H54 (cell line): Measurements from ENCODE around the gene CD74.

Experiments used
- DNase-seq: peaks from one replicate; pipeline ENCODE4 v3.0.0; 2011; ENCODE audit warnings: low spot score, mixed read lengths; ENCODE audit not compliant: insufficient read length
- FAIRE-seq: peaks from 3 replicates; lab custom pipeline; 2011; peaks lifted over from hg19 to GRCh38; lab: Jason Lieb, UNC
- POLR2A ChIP-seq: IDR thresholded peaks from 2 replicates; pipeline ENCODE4 v1.6.1; 2011; ENCODE audit warnings: low read depth, mild to moderate bottlenecking, low read length

Gene CD74

DNA sequence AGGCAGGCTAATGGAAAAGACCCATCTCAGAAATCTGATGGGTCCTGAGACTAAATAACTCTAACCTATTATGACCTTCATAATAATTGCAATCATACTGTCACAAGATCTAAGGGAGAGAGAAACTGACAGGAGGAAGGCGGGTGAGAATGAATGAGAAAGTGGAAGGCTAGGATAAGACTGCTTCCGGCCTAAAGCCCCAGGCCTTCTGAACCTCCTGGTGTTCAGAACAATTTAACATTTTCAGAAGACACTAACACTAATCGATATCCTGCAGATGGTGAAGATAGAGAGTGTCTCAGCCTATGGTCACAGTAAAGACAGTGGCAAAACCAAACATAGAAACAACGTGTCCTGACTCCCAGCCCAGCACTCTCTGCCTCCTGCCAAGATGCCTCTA is 35.6 kb upstream of the CD74 start:
- DNase-seq, result no peak
- FAIRE-seq, result no peak
- no peak for TF ChIP-seq POLR2A

DNA sequence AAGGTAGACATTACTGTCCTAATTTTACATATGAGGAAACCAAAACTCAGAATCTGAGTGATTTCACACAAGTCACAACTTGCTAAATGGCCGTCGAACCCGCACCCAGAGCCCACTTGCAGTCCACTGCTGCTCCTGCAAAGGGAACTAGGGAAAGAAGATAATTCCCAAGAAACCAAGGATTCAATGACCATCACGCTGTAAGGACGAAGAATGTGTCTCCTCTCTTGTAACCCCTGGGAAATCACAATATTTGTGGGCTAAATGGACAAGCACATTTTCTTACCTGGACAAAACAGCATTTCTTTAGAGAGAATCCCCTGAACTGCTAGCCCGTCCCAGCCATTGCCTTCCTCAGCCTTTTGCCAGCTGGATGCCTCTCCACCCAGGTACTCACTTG is 34.5 kb upstream of the CD74 start:
- FAIRE-seq (no peak), DNase-seq (no peak)
- TF ChIP-seq POLR2A, result no peak

DNA sequence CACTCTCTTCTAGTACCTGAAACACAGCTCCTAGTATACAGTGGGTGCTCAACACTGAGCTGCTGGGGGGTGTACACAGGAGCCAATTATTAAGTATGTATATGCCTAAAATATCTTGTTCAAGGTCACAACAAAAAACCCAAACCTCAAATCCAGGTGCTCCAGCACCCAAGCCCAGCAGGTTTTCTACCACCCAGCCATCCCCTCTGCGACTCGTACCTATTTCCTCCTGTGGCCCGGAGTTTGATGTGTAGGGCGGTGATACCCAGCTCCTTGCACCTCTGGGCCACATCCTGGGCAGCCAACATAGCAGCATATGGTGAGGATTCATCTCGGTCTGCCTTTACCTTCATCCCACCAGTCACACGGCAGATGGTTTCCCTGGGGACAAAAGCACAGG is 33.9 kb upstream of the CD74 start:
- no peak for DNase-seq

DNA sequence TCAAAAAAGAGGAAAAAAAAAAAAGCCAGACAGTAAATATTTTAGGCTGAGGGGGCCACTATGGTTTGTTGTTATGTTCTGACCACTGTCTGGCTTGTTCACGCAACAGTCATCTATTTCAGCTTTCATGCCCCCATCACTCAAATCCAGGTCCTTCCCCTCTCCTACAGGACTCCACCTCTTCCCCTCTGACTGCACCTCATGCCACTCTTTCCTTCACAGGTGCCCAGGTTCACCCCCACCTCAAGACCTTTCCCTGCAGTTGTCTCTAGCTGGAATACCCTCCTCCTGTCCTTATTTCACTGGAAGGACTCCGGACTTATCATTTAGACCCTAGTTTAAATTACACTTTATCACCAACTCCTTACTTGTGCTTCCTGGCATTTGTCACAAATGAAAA is 33.4 kb upstream of the CD74 start:
- FAIRE-seq (no peak), DNase-seq (no peak)
- TF ChIP-seq POLR2A, result no peak

More for the DNA sequence above, 33.9 kb upstream of the CD74 start:
- no peak for TF ChIP-seq POLR2A
- FAIRE-seq, result no peak

DNA sequence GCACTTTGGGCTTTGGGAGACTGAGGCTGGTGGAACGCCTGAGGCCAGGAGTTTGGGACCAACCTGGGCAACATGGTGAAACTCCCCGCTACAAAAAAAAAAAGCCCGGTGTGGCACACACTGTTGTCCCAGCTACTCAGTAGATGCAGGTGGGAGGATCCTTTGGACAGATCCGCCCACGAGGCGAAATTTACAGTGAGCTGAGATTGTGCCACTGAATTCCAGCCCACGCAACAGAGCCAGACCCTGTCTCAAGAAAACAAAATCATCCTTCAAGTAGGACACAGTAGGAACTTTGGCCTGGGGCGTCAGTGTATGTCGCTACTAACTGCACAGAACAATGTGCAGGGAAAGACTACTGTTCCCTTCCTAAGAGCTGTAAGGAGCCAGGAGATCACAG is 32.1 kb upstream of the CD74 start:
- TF ChIP-seq POLR2A, result no peak
- DNase-seq, result no peak
- no peak for FAIRE-seq

DNA sequence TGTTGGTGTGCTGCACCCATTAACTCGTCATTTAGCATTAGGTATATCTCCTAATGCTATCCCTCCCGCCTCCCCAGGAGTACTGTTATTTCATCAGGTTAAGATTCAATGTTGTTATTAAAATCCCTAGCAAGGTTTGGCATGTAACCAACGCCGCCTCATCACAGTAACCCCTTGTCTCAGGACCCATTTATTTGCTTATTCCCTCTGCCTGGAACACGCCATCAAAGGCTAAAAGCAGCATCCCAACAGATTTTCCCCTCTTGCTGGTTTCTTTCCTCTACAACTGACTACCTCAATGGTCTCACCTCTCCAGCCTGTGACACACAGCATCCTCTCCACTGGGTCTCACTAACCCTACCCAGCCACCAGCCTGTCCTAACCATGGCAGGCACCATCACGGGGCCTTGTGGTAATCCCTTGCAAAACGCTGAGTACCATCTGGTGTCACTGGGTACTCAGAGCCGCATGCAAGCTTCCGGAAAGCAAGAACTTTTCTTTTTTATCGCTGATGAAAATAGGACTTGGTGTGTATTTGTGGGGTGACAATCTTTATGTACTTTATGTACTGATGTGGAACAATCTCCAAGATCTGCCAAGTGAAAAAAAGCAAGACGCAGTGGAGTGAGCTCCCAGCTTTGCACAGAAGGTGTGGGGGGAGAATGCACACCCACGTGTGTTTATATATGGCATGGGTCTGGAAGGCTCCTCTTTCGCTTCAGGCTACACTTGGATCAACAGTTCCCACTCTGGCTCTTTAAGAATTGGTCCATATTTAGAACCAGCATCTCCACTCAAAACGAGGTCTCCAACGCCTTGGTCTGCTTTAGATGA is 30.7 kb upstream of the CD74 start:
- TF ChIP-seq POLR2A, result no peak
- DNase-seq (no peak), FAIRE-seq (no peak)

DNA sequence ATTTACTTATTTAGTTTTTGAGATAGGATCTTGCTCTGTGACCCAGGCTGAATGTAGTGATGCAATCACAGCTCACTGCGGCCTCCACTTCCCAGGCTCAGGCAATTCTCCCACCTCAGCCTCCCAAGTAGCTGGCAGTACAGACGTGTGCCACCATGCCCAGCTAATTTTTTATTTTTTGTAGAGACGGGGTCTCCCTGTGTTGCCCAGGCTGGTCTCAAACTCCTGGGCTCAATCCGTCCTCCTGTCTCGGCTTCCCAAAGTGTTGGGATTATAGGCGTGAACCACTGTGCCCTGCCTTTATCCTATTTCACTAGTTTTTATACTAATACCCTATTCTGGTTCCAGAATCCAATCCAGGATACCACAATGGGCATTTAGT is 30.0 kb upstream of the CD74 start:
- DNase-seq (no peak), FAIRE-seq (no peak)
- no peak for TF ChIP-seq POLR2A

DNA sequence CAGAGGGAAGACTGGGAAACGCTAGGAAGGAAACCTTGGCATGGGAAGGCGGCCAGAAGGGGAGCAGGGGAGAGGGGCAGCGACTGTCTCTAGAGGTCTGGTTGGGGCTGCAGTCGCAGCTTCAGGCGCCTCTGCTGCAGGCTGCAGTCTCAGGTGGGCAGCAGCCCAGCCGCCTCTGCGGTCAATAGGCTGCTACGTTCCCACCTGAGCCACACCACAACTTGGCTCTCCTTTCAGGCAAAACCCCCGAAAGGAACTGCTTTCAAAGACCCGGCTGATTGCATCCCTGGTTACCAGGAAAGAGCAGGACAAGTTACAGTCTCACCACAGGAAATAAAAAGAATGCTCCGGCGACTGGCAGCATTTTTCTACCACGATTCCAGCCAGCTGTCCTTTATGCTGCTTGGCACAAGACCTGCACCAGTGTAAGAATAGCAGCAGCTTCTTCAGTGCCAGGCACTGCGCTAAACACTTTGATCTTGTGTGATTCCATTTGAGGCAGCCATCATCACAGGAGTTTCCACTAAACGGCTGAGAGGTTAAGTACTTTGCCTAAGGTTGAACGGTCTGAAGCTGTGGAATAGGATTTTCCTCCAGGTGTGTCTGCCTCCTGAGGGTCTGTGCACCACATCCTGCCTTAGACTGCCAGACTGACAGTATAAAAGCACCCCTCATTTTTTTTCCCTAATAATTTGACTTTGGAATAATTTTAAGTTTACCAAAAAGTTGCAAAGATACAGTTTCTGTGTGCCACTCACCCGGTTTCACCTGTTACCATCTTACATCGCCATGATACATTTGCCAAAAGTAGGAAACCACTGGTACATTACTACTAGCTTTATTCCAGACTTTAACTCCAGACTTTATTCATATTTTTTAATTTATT is 29.3 kb upstream of the CD74 start:
- no peak for FAIRE-seq
- no peak for TF ChIP-seq POLR2A

DNA sequence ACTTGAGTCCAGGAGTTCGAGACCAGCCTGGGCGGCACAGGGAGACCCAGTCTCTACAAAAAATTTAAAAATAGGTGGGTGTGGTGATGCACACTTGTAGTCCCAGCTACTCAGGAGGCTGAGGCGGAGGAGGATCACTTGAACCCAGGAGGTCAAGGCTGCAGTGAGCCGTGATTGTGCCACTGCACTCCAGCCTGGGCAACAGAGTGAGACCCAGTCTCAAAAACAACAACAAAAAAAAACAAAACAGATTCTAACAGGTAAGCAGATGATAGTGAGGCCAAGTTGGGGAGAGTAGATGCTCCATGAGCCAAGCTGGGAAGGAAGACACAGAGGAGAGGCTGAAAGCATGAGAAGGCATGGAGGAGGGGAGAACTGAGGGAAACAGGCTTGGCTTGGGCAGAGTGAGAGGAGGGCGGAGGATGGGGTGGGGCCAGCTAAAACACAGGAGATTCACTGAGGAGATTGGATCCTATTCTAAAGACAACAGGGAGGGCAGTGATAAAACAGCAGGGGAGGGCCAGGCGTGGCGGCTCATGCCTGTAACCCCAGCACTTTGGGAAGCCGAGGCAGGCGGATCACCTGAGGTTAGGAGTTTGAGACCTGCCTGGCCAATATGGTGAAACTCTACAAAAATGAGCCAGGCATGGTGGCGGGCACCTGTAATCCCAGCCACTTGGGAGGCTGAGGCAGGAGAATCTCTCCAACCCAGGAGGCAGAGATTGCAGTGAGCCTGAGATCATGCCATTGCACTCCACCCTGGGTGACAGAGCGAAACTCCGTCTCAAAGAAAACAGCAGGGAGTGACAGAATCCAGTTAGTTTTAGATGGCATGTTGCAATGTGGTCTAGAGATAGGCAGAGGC is 28.5 kb upstream of the CD74 start:
- DNase-seq (no peak), FAIRE-seq (no peak)
- TF ChIP-seq POLR2A, result no peak

More for the DNA sequence above, 29.3 kb upstream of the CD74 start:
- DNase-seq, result no peak

DNA sequence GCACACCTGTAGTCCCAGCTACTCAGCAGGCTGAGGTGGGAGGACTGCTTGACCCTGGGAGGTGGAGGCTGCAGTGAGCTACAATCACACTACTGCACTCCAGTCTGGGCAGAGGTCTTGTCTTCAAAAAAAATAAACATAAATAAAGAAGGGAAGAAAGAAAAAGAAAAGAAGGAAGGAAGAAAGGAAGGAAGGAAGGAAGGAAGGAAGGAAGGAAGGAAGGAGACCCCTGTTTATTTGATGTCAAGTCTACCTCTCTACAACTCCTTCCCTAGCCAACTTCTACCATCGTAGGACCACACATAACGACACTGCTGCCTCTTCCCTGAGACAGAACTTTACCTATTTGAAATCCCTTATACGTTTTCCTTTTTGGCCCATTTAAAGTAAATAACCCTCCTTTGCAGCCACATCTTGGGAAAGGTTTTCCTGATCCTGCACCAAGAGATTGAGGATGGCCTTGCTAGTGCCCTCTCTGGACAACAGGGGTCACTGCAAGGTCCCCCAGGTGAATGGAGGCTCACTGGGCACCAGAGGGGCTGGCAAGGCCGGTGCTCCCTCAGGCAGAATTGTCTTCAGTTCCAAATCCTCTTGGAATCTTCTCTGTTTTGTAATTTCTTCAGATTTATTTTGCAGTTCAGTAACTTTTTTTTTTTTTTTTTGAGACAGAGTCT is 26.3 kb upstream of the CD74 start:
- TF ChIP-seq POLR2A, result no peak
- peak; percentile 50 for DNase-seq
- no peak for FAIRE-seq

DNA sequence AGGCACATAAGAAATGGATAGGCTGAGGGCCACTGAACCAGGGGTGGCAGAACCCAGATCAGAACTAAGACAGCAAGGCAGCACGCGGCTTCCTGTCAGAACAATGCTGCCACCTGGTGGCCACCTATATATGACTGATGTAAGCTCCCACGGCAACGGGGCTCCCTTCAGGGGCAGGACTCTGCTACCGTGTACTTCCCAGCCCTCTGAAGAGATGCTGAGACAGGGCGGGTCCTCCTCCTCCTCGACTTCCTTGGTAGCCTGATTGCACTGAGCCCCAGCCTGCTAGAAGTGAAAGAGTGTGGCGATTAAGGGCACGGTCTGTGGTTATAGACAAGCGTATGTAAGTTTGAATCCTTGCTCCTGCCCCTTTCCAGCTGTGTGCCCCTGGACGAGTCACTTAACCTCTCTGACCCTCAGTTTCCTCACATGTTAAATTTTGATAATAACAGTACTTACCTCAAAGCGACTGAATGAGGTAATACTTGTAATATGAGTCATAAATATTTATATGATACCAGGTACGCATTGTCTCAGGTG is 23.5 kb upstream of the CD74 start:
- DNase-seq, result peak; percentile 83
- no peak for FAIRE-seq
- TF ChIP-seq POLR2A, result no peak

DNA sequence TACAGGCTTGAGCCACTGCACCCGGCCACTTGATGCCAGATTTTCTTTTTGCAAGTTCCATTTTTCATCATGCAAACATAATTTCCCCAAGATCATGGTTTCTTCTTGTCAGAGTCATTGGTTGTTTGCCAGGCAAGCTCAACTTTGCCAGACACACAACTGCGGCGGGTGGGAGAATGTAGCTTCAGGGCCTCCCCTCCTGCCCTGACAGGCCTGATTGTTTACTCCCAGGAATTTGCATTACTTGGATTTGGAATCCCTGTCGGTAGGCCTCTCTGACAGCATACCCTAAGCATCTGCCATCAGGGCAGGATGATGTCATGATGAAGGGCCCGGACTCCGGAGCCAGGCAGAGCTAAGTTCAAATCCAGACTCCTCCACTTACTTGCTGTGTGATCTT is 21.8 kb upstream of the CD74 start:
- DNase-seq (peak; percentile 78), FAIRE-seq (no peak)
- TF ChIP-seq POLR2A, result no peak

DNA sequence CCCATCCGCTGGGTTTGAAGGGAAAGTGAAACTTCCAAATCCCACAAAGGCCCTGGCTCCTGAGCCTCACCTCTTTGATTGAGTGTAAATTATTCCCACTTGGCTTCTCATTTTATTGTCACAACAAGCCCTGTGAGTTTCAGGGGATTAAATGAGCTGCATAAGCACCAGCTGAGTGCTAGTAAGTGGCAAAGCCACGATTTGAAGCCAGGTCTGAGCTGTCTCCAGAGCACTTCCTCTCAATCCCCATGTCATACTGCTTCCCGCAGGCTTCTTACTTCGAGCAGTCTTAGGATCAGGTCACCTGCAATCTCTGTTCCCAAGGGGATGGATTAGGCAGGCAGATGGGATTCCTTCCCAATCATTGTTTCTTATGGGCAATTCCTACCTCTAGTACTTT is 18.9 kb upstream of the CD74 start:
- no peak for DNase-seq
- no peak for TF ChIP-seq POLR2A

DNA sequence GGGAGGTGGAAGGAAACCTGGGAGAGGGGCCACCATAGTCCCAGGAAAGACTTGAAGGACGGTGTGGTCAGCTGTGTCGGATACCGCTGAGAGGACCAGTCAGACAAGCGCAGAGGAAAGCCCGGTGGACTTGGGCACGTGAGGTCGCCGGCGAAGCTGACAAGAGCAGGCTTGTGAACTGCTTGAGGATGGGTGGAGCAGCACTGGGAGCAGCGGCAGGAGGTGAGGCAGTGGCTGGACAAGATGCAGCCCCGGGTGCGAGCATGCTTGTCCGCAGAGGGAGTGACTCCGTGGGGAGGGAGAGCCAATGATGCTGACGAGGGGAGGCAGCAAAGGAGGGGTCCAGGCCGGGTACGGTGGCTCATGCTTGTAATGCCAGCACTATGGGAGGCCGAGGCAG is 18.3 kb upstream of the CD74 start:
- no peak for TF ChIP-seq POLR2A
- FAIRE-seq (no peak), DNase-seq (no peak)

More for the DNA sequence above, 18.9 kb upstream of the CD74 start:
- no peak for FAIRE-seq
